Mononuclear cell (primary cell): ENCODE data around the gene TAF4B. TPM values are rescaled to one million over a fixed set of nuclear protein-coding genes. Genes with fewer than 3 reads are reported as not detected.
"Not testable (repeated sequence)": the region's sequence is repeated elsewhere in the genome, so short reads cannot be mapped to it uniquely, and the experiment has no call there.

Experiments used
- H3K27me3 ChIP-seq: 2 replicates; pipeline ENCODE4 v1.6.0; 2011; ENCODE audit warnings: low read length, control low read depth; ENCODE audit not compliant: insufficient read depth
- H3K4me1 ChIP-seq: 2 replicates; pipeline ENCODE4 v1.5.1; 2011; ENCODE audit warnings: mild to moderate bottlenecking, low read length, control low read depth; ENCODE audit not compliant: insufficient read depth
- H3K4me3 ChIP-seq: 2 replicates; pipeline ENCODE4 v1.5.1; 2011; ENCODE audit warnings: mild to moderate bottlenecking, low read length, moderate library complexity
- H3K9me3 ChIP-seq: 2 replicates; pipeline ENCODE4 v1.5.1; 2011; ENCODE audit warnings: low read depth, mild to moderate bottlenecking, control low read depth, low read length
- total RNA-seq: library from RNA; depleted of rRNA; stranded (reverse); fragments of >200 nt; gene quantifications from one replicate; pipeline ENCODE4 v1.2.3, GENCODE V29; 2012

The TAF4B gene
- total RNA-seq, 1 donor, result 28.1 TPM

GRCh38 chr18:26367425-26367824 is 141.2 kb downstream of the TAF4B start:
- H3K4me3 ChIP-seq, result no peak overlapping the region
- H3K27me3 ChIP-seq, result no peaks in the 10 kb centered on the region
- no peaks in the 10 kb centered on the region for H3K9me3 ChIP-seq
- no peaks in the 10 kb centered on the region for H3K4me1 ChIP-seq

- H3K4me3 ChIP-seq, result no peak overlapping the region
- no peaks in the 10 kb centered on the region for H3K4me1 ChIP-seq
- H3K9me3 ChIP-seq, result no peaks in the 10 kb centered on the region
- no peaks in the 10 kb centered on the region for H3K27me3 ChIP-seq
Measured at GRCh38 chr18:26370037-26370436, 143.8 kb downstream of the TAF4B start.

GRCh38 chr18:26376105-26376504 is 149.9 kb downstream of the TAF4B start:
- Histone ChIP-seq H3K27me3 (no peaks in the 10 kb centered on the region), H3K4me1 (no peaks in the 10 kb centered on the region), H3K4me3 (no peak overlapping the region), H3K9me3 (no peaks in the 10 kb centered on the region)

GRCh38 chr18:26378701-26379100 is 152.5 kb downstream of the TAF4B start:
- Histone ChIP-seq H3K9me3 (no peaks in the 10 kb centered on the region), H3K27me3 (no peaks in the 10 kb centered on the region), H3K4me3 (no peak overlapping the region), H3K4me1 (no peaks in the 10 kb centered on the region)

- not testable (repeated sequence) for H3K9me3 ChIP-seq, H3K27me3 ChIP-seq, H3K4me3 ChIP-seq, H3K4me1 ChIP-seq
Measured at GRCh38 chr18:26381555-26381954, 155.3 kb downstream of the TAF4B start.

GRCh38 chr18:26383454-26384270 is 157.4 kb downstream of the TAF4B start:
- Histone ChIP-seq H3K27me3 (no peaks in the 10 kb centered on the region), H3K9me3 (no peaks in the 10 kb centered on the region)

GRCh38 chr18:26386002-26386401 is 159.8 kb downstream of the TAF4B start:
- no peaks in the 10 kb centered on the region for H3K4me1 ChIP-seq
- H3K4me3 ChIP-seq, result no peak overlapping the region
- no peaks in the 10 kb centered on the region for H3K27me3 ChIP-seq
- no peaks in the 10 kb centered on the region for H3K9me3 ChIP-seq

More at GRCh38 chr18:26383454-26384270, 157.4 kb downstream of the TAF4B start:
- no peak overlapping the region for H3K4me3 ChIP-seq
- H3K4me1 ChIP-seq, result no peaks in the 10 kb centered on the region

- H3K9me3 ChIP-seq, result no peaks in the 10 kb centered on the region
- no peak overlapping the region for H3K4me3 ChIP-seq
- H3K27me3 ChIP-seq, result no peaks in the 10 kb centered on the region
- H3K4me1 ChIP-seq, result no peaks in the 10 kb centered on the region
Measured at GRCh38 chr18:26386441-26386840, 160.2 kb downstream of the TAF4B start.

GRCh38 chr18:26394047-26394654 is 167.9 kb downstream of the TAF4B start:
- Histone ChIP-seq H3K4me3 (no peak overlapping the region), H3K4me1 (no peaks in the 10 kb centered on the region), H3K9me3 (no peaks in the 10 kb centered on the region), H3K27me3 (no peaks in the 10 kb centered on the region)

- H3K9me3 ChIP-seq, result no peaks in the 10 kb centered on the region
- H3K4me1 ChIP-seq, result no peaks in the 10 kb centered on the region
- no peaks in the 10 kb centered on the region for H3K27me3 ChIP-seq
- no peak overlapping the region for H3K4me3 ChIP-seq
Measured at GRCh38 chr18:26397019-26397418, 170.8 kb downstream of the TAF4B start.

- H3K27me3 ChIP-seq, result no peaks in the 10 kb centered on the region
- no peaks in the 10 kb centered on the region for H3K9me3 ChIP-seq
- no peak overlapping the region for H3K4me3 ChIP-seq
- H3K4me1 ChIP-seq, result no peaks in the 10 kb centered on the region
Measured at GRCh38 chr18:26403491-26403890, 177.2 kb downstream of the TAF4B start.

- Histone ChIP-seq H3K9me3 (no peaks in the 10 kb centered on the region), H3K27me3 (no peaks in the 10 kb centered on the region), H3K4me1 (no peaks in the 10 kb centered on the region), H3K4me3 (no peak overlapping the region)
Measured at GRCh38 chr18:26405190-26405801, 179.1 kb downstream of the TAF4B start.

- H3K9me3 ChIP-seq, result no peaks in the 10 kb centered on the region
Measured at GRCh38 chr18:26406324-26406723, 180.1 kb downstream of the TAF4B start.

GRCh38 chr18:26406854-26407517 is 180.7 kb downstream of the TAF4B start:
- Histone ChIP-seq H3K4me1 (no peaks in the 10 kb centered on the region), H3K9me3 (no peaks in the 10 kb centered on the region), H3K4me3 (no peak overlapping the region), H3K27me3 (no peaks in the 10 kb centered on the region)

More at GRCh38 chr18:26406324-26406723, 180.1 kb downstream of the TAF4B start:
- H3K4me1 ChIP-seq, result no peaks in the 10 kb centered on the region
- no peaks in the 10 kb centered on the region for H3K27me3 ChIP-seq
- no peak overlapping the region for H3K4me3 ChIP-seq
